HepG2 (cell line): ENCODE data around the gene RGS6. TPM values are rescaled to one million over a fixed set of nuclear protein-coding genes. Genes with fewer than 3 reads are reported as not detected.

ENCODE experiments used
- MBD4 ChIP-seq: IDR thresholded peaks from 2 replicates; pipeline ENCODE4 v1.6.1; 2012; ENCODE audit warnings: low read length, inconsistent platforms, borderline replicate concordance
- MBNL3 ChIP-seq: fragments of 250-450 bp; sonication (Bioruptor Pico); conservative IDR thresholded peaks from 2 replicates; pipeline ENCODE4 v1.8.0; 2022; ENCODE audit warnings: mild to moderate bottlenecking, inconsistent platforms
- SOX5 ChIP-seq: IDR thresholded peaks from 2 replicates; pipeline ENCODE4 v1.6.1; 2016; ENCODE audit warnings: borderline replicate concordance
- TBP ChIP-seq: sonication (generic); formaldehyde crosslinking; IDR thresholded peaks from 2 replicates; pipeline ENCODE4 v1.5.0; 2020; ENCODE audit warnings: missing genetic modification reagents
- ZNF207 ChIP-seq: fragments of 450-650 bp; IDR thresholded peaks from 2 replicates; pipeline ENCODE4 v1.6.1; 2016; ENCODE audit warnings: antibody characterized with exemption, borderline replicate concordance
- polyA plus RNA-seq, 8 experiments: library from polyadenylated mRNA; depleted of rRNA in 3 of 8; stranded (reverse) in 7 of 8; unstranded in 1 of 8; fragments of >200 nt; fragmentation: Illumina TruSeq in 4 of 8; extraction: Trizol in 4 of 8; gene quantifications; 2 replicates each; pipeline versions ENCODE4 v1.2.1 to v1.2.3, GENCODE V29; 2011 to 2016; ENCODE audit warnings: low read depth in 4 of 8, missing spikeins in 1 of 8, mixed read lengths in 1 of 8; ENCODE audit not compliant: insufficient read depth in 1 of 8
- total RNA-seq, 5 experiments: library from RNA; depleted of rRNA; stranded (reverse); fragments of >200 nt; fragmentation: Illumina TruSeq; extraction: Trizol; gene quantifications; 2 replicates each; pipeline ENCODE4 v1.2.3, GENCODE V29; 2016; ENCODE audit warnings: low read depth in 1 of 5
- TF ChIP-seq, protein P1 (sequence below): sonication (generic); formaldehyde crosslinking; IDR thresholded peaks from 2 replicates; pipeline ENCODE4 v1.5.1; 2020; ENCODE audit warnings: missing genetic modification reagents, mild to moderate bottlenecking, borderline replicate concordance
- TF ChIP-seq, protein P2 (sequence below): sonication (generic); formaldehyde crosslinking; IDR thresholded peaks from 2 replicates; pipeline ENCODE4 v1.4.0; 2020; ENCODE audit warnings: missing genetic modification reagents

The RGS6 gene
- total and polyA plus RNA-seq, 2 of the 13 experiments (the other 11 are each of a cell fraction or from before 2014, with no cell fraction given) = not detected

DNA sequence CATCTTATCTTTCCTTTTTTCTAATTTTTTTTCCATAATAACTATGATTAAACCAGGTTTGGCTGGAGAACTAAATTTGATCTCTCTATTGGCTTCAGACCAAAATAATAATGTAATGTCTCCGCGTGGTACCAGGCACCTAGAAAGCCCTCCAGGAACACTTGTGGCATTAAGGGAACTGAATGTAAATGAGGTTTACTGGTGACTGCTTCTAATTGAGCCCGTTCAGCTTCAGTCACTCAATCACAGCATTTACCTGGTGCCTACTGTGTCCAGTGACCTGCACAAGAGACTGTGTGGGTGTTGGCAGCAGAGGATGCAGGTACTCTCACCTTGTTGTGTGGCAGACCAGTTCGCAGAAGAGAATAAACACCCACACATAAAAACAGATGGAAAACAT, 659.2 kb downstream of the RGS6 start (continued):
- TF ChIP-seq MBD4 = no peak
- TF ChIP-seq ZNF207 = no peak
- no peak for TF ChIP-seq TBP (CRISPR knock-in tag)
- TF ChIP-seq, protein P1, sequence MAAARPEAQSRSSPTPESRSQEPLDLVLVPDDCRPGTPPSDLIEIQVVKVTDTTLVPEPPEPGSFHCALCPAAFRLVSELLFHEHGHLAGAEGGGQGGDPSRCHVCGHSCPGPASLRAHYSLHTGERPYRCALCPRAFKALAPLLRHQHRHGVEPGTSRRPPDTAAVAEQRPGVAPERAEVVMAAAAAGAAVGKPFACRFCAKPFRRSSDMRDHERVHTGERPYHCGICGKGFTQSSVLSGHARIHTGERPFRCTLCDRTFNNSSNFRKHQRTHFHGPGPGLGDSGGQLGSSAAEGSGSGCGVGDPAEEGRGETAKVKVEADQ (CRISPR knock-in tag) = no peak
- TF ChIP-seq SOX5 (CRISPR knock-in tag) = no peak
- TF ChIP-seq MBNL3 (CRISPR knock-in tag) = no peak
- TF ChIP-seq, protein P2, sequence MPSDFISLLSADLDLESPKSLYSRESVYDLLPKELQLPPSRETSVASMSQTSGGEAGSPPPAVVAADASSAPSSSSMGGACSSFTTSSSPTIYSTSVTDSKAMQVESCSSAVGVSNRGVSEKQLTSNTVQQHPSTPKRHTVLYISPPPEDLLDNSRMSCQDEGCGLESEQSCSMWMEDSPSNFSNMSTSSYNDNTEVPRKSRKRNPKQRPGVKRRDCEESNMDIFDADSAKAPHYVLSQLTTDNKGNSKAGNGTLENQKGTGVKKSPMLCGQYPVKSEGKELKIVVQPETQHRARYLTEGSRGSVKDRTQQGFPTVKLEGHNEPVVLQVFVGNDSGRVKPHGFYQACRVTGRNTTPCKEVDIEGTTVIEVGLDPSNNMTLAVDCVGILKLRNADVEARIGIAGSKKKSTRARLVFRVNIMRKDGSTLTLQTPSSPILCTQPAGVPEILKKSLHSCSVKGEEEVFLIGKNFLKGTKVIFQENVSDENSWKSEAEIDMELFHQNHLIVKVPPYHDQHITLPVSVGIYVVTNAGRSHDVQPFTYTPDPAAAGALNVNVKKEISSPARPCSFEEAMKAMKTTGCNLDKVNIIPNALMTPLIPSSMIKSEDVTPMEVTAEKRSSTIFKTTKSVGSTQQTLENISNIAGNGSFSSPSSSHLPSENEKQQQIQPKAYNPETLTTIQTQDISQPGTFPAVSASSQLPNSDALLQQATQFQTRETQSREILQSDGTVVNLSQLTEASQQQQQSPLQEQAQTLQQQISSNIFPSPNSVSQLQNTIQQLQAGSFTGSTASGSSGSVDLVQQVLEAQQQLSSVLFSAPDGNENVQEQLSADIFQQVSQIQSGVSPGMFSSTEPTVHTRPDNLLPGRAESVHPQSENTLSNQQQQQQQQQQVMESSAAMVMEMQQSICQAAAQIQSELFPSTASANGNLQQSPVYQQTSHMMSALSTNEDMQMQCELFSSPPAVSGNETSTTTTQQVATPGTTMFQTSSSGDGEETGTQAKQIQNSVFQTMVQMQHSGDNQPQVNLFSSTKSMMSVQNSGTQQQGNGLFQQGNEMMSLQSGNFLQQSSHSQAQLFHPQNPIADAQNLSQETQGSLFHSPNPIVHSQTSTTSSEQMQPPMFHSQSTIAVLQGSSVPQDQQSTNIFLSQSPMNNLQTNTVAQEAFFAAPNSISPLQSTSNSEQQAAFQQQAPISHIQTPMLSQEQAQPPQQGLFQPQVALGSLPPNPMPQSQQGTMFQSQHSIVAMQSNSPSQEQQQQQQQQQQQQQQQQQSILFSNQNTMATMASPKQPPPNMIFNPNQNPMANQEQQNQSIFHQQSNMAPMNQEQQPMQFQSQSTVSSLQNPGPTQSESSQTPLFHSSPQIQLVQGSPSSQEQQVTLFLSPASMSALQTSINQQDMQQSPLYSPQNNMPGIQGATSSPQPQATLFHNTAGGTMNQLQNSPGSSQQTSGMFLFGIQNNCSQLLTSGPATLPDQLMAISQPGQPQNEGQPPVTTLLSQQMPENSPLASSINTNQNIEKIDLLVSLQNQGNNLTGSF (CRISPR knock-in tag) = no peak
